HEK293T (cell line): Measurements from ENCODE around the gene FOXR1.
"Not testable (repeated sequence)": the region's sequence is repeated elsewhere in the genome, so short reads cannot be mapped to it uniquely, and the experiment has no call there.

Experiments used
- CTCF ChIA-PET: fragments of 350-600 bp; formaldehyde crosslinking; extraction: SDS; loops from one replicate; lab custom pipeline; 2021; ENCODE audit warnings: antibody characterized with exemption, inconsistent platforms; lab: Yijun Ruan, JAX
- POLR2A ChIA-PET: fragments of 350-600 bp; formaldehyde crosslinking; extraction: SDS; loops from one replicate; lab custom pipeline; 2020; ENCODE audit warnings: antibody characterized with exemption, inconsistent platforms; lab: Yijun Ruan, JAX
- DNase-seq: peaks from one replicate; pipeline ENCODE4 v3.0.0; 2012; ENCODE audit warnings: mixed read lengths; ENCODE audit errors: extremely low spot score
- ARNT ChIP-seq: fragments of 450-650 bp; IDR thresholded peaks from 2 replicates; pipeline ENCODE4 v1.6.1; 2017; ENCODE audit warnings: mild to moderate bottlenecking
- BHLHE40 ChIP-seq: fragments of 450-650 bp; IDR thresholded peaks from 2 replicates; pipeline ENCODE4 v1.6.1; 2016; ENCODE audit warnings: mild to moderate bottlenecking, moderate library complexity, borderline replicate concordance
- CTBP1 ChIP-seq: fragments of 450-650 bp; IDR thresholded peaks from 2 replicates; pipeline ENCODE4 v1.6.1; 2016; ENCODE audit warnings: borderline replicate concordance
- ELF4 ChIP-seq: fragments of 450-650 bp; IDR thresholded peaks from 2 replicates; pipeline ENCODE4 v1.6.1; 2017; ENCODE audit warnings: antibody characterized with exemption
- FOXA1 ChIP-seq: fragments of 450-650 bp; IDR thresholded peaks from 2 replicates; pipeline ENCODE4 v1.6.1; 2016; ENCODE audit warnings: mild to moderate bottlenecking
- FOXK2 ChIP-seq: fragments of 450-650 bp; IDR thresholded peaks from 2 replicates; pipeline ENCODE4 v1.6.1; 2016; ENCODE audit warnings: mild to moderate bottlenecking
- FOXM1 ChIP-seq: fragments of 450-650 bp; IDR thresholded peaks from 2 replicates; pipeline ENCODE4 v1.6.1; 2017; ENCODE audit warnings: mild to moderate bottlenecking, borderline replicate concordance
- HDGF ChIP-seq: fragments of 450-650 bp; IDR thresholded peaks from 2 replicates; pipeline ENCODE4 v1.6.1; 2017; ENCODE audit warnings: antibody characterized with exemption, borderline replicate concordance
- L3MBTL2 ChIP-seq: fragments of 450-650 bp; conservative IDR thresholded peaks from 2 replicates; pipeline ENCODE4 v1.6.1; 2016; ENCODE audit warnings: mild to moderate bottlenecking
- LEF1 ChIP-seq: fragments of 450-650 bp; IDR thresholded peaks from 2 replicates; pipeline ENCODE4 v1.6.1; 2017; ENCODE audit warnings: mild to moderate bottlenecking, borderline replicate concordance
- NFRKB ChIP-seq: fragments of 450-650 bp; IDR thresholded peaks from 2 replicates; pipeline ENCODE4 v1.6.1; 2016; ENCODE audit warnings: mild to moderate bottlenecking, moderate library complexity
- SP1 ChIP-seq: fragments of 450-650 bp; IDR thresholded peaks from 2 replicates; pipeline ENCODE4 v1.6.1; 2017
- SUZ12 ChIP-seq: fragments of 450-650 bp; IDR thresholded peaks from 2 replicates; pipeline ENCODE4 v1.6.1; 2016; ENCODE audit warnings: mild to moderate bottlenecking
- TARDBP ChIP-seq: fragments of 450-650 bp; IDR thresholded peaks from 2 replicates; pipeline ENCODE4 v1.6.1; 2016
- ZNF384 ChIP-seq: fragments of 450-650 bp; IDR thresholded peaks from 2 replicates; pipeline ENCODE4 v1.6.1; 2016
- TF ChIP-seq, protein P1 (sequence below): fragments of 450-650 bp; IDR thresholded peaks from 2 replicates; pipeline ENCODE4 v1.6.1; 2016

FOXR1 gene

DNA sequence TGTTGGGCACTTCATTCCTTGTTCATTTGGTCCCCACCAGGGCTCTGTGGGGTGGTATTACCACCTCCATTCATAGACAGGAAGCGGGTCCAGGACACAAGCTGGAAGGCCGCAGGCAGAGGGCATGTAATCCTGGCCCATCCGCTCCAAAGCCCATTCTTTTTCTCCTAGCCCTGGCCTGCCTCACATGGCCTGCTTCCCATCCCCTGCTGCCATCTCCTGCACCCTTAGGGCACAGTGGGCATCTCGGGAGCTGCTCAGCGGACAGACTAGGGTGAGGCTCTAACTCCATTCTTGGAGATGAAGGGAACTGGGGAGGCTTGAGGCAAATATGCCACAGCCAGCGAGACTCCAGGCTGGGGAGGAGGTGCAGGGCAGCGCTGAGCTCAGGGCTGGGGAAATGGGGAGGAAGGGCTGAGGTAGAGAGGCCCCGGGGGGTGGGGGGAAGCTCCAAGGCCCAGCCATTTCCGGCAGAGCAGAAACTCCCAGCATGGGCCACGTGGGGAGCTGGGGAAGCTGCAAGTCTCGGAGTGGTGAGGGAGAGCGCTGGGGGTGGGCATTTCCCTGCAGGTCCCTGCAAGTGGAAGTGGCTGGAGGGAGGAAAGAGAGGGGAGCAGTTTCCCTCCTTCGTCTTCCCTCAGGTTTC lies 31.5 kb upstream of the FOXR1 start:
- ChIA-PET CTCF (no interaction called here), POLR2A (no interaction called here)
- TF ChIP-seq BHLHE40 = no peak
- no peak for TF ChIP-seq ELF4
- TF ChIP-seq SP1 = no peak
- no peak for TF ChIP-seq SUZ12
- no peak for DNase-seq

DNA sequence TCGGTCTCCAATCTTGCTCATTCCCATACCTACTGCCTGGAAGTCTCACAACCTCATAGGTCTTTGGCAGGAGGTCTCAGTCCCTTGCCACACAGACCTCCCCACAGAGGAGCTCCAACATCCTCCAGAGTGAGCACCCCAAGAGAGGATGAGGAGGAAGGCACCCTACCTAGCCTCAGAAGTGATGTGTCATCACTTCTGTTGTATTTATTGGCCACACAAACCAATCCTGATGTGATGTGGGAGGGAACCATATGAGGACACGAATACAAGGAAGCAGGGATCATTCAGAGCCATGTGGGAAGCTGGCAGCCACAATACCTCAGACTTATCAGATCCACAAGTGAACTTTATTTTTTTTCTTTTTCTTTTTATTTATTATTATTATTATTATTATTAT lies 24.5 kb upstream of the FOXR1 start:
- no peak for DNase-seq
- ChIA-PET POLR2A (no interaction called here), CTCF (interaction anchor here (0.5 to 0.7 kb wide), 2 partner anchors 10 to 59 kb away, joined by 3 to 4 read pairs; no protein-coding TSS in a partner anchor)

DNA sequence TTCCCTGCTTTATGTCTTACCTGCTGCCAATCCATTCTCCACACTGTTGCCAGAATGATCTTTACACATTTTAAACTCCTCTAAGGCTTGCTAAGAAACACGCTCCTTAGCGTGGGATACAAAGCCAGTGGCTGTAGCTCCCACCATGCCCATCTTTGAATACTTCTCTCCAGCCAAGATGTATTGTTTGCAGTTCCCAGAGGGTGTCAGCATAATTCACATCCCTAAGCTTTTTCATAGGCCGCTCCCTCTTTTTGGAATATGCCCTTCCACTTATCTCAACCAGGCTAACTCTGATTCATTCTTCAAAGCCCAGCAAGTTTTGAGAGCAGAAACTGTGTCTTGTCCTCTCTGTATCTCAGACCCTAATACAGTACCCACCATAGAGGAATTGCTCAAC lies 23.6 kb upstream of the FOXR1 start:
- no peak for DNase-seq
- CTCF ChIA-PET = no interaction called here
- POLR2A ChIA-PET = no interaction called here
- no peak for TF ChIP-seq ELF4
- no peak for TF ChIP-seq FOXM1
- TF ChIP-seq BHLHE40 = no peak
- no peak for TF ChIP-seq NFRKB
- no peak for TF ChIP-seq LEF1
- TF ChIP-seq ARNT = no peak

More for the DNA sequence above, 24.5 kb upstream of the FOXR1 start:
- TF ChIP-seq SP1 = no peak
- no peak for TF ChIP-seq FOXA1

DNA sequence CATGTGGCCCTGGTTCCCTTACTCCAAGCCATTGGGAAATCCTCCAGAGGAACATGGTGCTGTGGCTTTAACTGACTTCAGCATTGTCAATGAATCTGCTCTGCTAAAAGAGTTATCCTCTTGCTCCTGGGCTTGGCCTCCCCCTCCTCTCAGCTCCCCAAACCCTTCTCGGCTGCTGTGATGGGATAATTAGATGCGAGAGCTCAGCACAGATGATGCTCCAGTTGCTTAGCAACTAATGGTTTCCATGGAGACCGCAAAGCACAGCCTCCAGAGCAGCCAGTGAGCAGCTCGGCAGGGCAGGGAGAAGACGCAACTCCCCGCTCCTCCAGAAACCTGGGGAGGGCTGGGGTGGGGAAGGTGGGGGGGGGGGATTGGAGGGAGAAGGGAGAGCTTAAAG lies 18.3 kb upstream of the FOXR1 start:
- ChIA-PET CTCF (interaction anchor here (0.8 to 0.9 kb wide), 2 partner anchors 23 to 28 kb away, joined by 3 read pairs; partner anchors contain the start of gene BCL9L), POLR2A (no interaction called here)
- peak; percentile 43 for DNase-seq
- TF ChIP-seq NFRKB = no peak
- no peak for TF ChIP-seq SUZ12
- TF ChIP-seq FOXK2 = no peak

DNA sequence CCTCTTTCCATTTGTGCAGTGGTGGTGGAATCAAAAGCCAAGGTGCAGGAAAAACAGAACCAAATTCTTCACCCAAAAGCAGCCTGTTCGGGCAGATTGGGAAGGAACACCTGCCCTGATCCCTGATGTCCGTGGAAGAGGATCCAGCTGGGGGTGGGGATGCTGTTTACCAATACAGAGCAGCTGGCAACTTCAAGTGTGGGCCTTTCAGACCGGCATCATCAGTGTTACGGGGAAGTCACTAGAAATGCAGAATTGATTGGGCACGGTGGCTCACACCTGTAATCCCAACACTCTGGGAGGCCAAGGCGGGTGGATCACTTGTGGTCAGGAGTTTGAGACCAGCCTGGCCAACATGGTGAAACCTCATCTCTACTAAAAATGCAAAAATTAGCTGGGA lies 17.6 kb upstream of the FOXR1 start:
- CTCF ChIA-PET = not testable (repeated sequence)

DNA sequence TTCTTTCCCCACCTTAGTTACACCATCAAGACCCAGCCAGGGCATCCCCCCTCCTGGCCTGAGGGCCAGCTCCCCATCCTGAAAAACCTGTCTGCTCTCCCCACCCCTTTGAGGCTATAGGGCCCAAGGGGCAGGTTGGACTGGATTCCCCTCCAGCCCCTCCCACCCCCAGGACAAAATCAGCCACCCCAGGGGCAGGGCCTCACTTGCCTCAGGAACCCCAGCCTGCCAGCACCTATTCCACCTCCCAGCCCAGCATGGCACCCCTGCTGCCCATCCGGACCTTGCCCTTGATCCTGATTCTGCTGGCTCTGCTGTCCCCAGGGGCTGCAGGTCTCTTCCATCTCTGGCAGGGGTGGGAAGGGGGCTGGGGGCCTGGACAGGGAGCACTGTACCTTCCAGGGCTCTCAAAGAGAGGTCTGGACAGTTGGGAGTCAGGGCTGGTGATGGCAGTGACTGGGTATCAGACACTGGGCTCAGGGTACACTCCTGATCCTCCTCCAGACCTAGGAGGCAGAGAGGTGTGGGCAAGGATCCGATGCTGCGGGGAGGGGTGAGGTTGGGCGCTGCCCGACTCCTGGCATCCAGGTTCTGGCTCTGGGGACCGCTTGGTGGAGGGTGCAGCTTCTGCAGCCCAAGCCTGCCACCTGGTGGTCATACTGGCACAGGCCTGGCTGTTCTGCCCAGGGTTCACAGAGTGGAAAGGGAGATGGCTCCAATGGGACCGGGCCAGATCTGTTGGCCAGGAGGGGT lies 15.3 kb upstream of the FOXR1 start, which contains the start of gene UPK2:
TSS of gene UPK2 (plus strand) at position 205 of the 753 bp plus-strand sequence. CDS start at position 258, 53 bp downstream.
- TF ChIP-seq BHLHE40 = no peak
- no peak for TF ChIP-seq SP1
- TF ChIP-seq HDGF = no peak
- TF ChIP-seq FOXM1 = no peak
- TF ChIP-seq SUZ12 = no peak
- TF ChIP-seq FOXK2 = no peak
- no peak for TF ChIP-seq ARNT
- TF ChIP-seq CTBP1 = no peak
- TF ChIP-seq ZNF384 = no peak
- TF ChIP-seq LEF1 = no peak
- no peak for TF ChIP-seq TARDBP
- no peak for TF ChIP-seq FOXA1
- no peak for TF ChIP-seq ELF4
- no peak for TF ChIP-seq L3MBTL2
- no peak for TF ChIP-seq NFRKB
- TF ChIP-seq, protein P1, sequence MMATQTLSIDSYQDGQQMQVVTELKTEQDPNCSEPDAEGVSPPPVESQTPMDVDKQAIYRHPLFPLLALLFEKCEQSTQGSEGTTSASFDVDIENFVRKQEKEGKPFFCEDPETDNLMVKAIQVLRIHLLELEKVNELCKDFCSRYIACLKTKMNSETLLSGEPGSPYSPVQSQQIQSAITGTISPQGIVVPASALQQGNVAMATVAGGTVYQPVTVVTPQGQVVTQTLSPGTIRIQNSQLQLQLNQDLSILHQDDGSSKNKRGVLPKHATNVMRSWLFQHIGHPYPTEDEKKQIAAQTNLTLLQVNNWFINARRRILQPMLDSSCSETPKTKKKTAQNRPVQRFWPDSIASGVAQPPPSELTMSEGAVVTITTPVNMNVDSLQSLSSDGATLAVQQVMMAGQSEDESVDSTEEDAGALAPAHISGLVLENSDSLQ = no peak
- ChIA-PET CTCF (interaction anchor here (0.7 to 1.3 kb wide), 5 partner anchors 12 to 61 kb away, joined by 3 to 5 read pairs (median 3); no protein-coding TSS in a partner anchor), POLR2A (no interaction called here)
- peak; percentile 93 for DNase-seq

More for the DNA sequence above, 17.6 kb upstream of the FOXR1 start:
- POLR2A ChIA-PET = not testable (repeated sequence)
- DNase-seq = peak; percentile 3

DNA sequence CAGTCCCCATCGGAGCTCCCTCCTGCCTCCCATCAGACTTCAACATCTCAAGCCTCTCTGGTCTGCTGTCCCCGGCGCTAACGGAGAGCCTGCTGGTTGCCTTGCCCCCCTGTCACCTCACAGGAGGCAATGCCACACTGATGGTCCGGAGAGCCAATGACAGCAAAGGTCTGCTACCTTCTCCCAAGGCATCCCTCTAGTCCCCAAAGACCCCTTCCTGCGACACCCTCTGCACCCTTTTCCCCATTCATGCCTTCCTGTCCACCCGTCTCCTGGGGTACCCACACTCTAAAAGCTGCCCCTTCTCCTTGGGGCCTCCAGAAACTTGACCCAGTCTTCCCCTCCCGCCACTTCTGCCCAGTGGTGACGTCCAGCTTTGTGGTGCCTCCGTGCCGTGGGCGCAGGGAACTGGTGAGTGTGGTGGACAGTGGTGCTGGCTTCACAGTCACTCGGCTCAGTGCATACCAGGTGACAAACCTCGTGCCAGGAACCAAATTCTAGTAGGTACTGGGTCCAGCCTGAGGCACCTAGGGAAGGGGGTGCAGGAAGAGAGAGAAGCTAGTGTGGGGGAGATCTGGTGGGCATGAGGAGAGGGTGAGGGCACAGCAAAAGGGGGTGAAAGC lies 14.6 kb upstream of the FOXR1 start:
- ChIA-PET POLR2A (no interaction called here), CTCF (interaction anchor here (0.6 to 1.3 kb wide), 6 partner anchors 10 to 62 kb away, joined by 3 to 5 read pairs (median 3); no protein-coding TSS in a partner anchor)
- peak; percentile 3 for DNase-seq
- TF ChIP-seq FOXM1 (no peak), HDGF (0 out of 2 replicates have a peak, but pooled peaks have one; percentile 43)

DNA sequence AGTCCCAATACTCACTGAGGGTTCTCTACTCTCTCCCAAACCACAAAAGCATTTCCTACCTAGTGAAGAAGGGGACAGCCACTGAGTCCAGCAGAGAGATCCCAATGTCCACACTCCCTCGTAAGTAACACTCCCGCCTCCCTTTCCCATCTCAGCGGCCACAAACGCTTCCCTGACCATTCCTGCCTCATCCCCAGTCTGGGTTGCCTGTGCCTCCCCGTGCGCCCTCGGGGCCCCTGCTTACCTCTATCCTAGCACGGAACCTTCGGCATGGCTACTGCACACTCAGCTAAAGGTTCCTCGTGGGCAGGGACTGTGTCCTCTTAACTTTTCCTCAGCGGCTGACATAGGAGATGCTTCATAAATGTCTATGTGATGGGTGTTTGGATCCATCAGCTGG lies 14.0 kb upstream of the FOXR1 start:
- POLR2A ChIA-PET = no interaction called here
- CTCF ChIA-PET = interaction anchor here (0.6 to 1.3 kb wide), 5 partner anchors 10 to 62 kb away, joined by 3 to 4 read pairs (median 3); no protein-coding TSS in a partner anchor
- TF ChIP-seq ELF4 = no peak
- DNase-seq = peak; percentile 5
